Cardiac septum (tissue), 1 donor: ENCODE data around the gene EVI5. TPM values are rescaled to one million over a fixed set of nuclear protein-coding genes. Genes with fewer than 3 reads are reported as not detected.
"Not testable (repeated sequence)": the region's sequence is repeated elsewhere in the genome, so short reads cannot be mapped to it uniquely, and the experiment has no call there.

Experiments used
- DNase-seq: peaks from one replicate; pipeline ENCODE4 v3.0.0-alpha.2; 2020; ENCODE audit warnings: low spot score
- intact Hi-C: fragments of 100-400 bp; cut with DNase I; formaldehyde crosslinking; loops from one replicate; pipeline ENCODE4 v1.14.0; 2022
- total RNA-seq: library from RNA; stranded (reverse); fragmentation: NEBNext Ultra II Directional; extraction: Animal tissue kit (Norgen Biotek cat#: 25700); gene quantifications from one replicate; pipeline ENCODE4 v1.2.1, GENCODE V29; 2021
- donor health status: DM: no; HTN: no; CAD: no.

The EVI5 gene
- total RNA-seq, 1 donor from 2014 or later, result 30.7 TPM

- DNase-seq, result no peak
- intact Hi-C loops, result no loop called here
These were observed 13.1 kb upstream of the EVI5 start for GRCh38 chr1:92797961-92798360.

GRCh38 chr1:92797297-92797696 is 12.4 kb upstream of the EVI5 start:
- DNase-seq, result no peak
- intact Hi-C loops, result no loop called here

- DNase-seq, result no peak
- intact Hi-C loops, result no loop called here
These were observed 10.3 kb upstream of the EVI5 start for GRCh38 chr1:92795166-92795565.

GRCh38 chr1:92792340-92792782 is 7.5 kb upstream of the EVI5 start:
- intact Hi-C loops, result no loop called here
- no peak for DNase-seq

GRCh38 chr1:92791487-92792066 is 6.7 kb upstream of the EVI5 start:
- intact Hi-C loops, result no loop called here
- DNase-seq, result no peak

GRCh38 chr1:92790867-92791266 is 6.0 kb upstream of the EVI5 start:
- no peak for DNase-seq
- intact Hi-C loops, result no loop called here

GRCh38 chr1:92790081-92790480 is 5.2 kb upstream of the EVI5 start:
- intact Hi-C loops, result no loop called here
- DNase-seq, result no peak

GRCh38 chr1:92786111-92786901 is 1.4 kb upstream of the EVI5 start:
- intact Hi-C loops, result loop anchor here (5.0 kb wide), 1 partner anchor 46 kb away; the partner anchor contains the start of gene RPL5
- no peak for DNase-seq

- no peak for DNase-seq
These were observed 778 bp downstream of the EVI5 start for GRCh38 chr1:92784021-92784638.

GRCh38 chr1:92783550-92783949 is 1.4 kb downstream of the EVI5 start:
- intact Hi-C loops, DNase-seq: not testable (repeated sequence)

More at GRCh38 chr1:92784021-92784638, 778 bp downstream of the EVI5 start:
- intact Hi-C loops, result no loop called here

- intact Hi-C loops, result no loop called here
- DNase-seq, result no peak
These were observed 6.5 kb downstream of the EVI5 start for GRCh38 chr1:92778376-92778775.

- intact Hi-C loops, result no loop called here
- DNase-seq, result no peak
These were observed 10.5 kb downstream of the EVI5 start for GRCh38 chr1:92774407-92774806.

- DNase-seq, intact Hi-C loops: not testable (repeated sequence)
These were observed 11.2 kb downstream of the EVI5 start for GRCh38 chr1:92773749-92774148.

- intact Hi-C loops, result no loop called here
- no peak for DNase-seq
These were observed 15.1 kb downstream of the EVI5 start for GRCh38 chr1:92769856-92770255.

- no peak for DNase-seq
- intact Hi-C loops, result no loop called here
These were observed 16.0 kb downstream of the EVI5 start for GRCh38 chr1:92768915-92769314.

- no peak for DNase-seq
- intact Hi-C loops, result no loop called here
These were observed 16.6 kb downstream of the EVI5 start for GRCh38 chr1:92768296-92768695.

GRCh38 chr1:92764116-92764515 is 20.8 kb downstream of the EVI5 start:
- no peak for DNase-seq
- intact Hi-C loops, result no loop called here

- intact Hi-C loops, result no loop called here
- DNase-seq, result no peak
These were observed 22.6 kb downstream of the EVI5 start for GRCh38 chr1:92762355-92762754.

- no peak for DNase-seq
- intact Hi-C loops, result loop anchor here (5.0 kb wide), 1 partner anchor 73 kb away; the partner anchor contains the start of gene RPL5
These were observed 25.5 kb downstream of the EVI5 start for GRCh38 chr1:92759361-92759760.

- DNase-seq, result no peak
- intact Hi-C loops, result loop anchor here (5.0 kb wide), 1 partner anchor 76 kb away; the partner anchor contains the start of gene RPL5
These were observed 28.4 kb downstream of the EVI5 start for GRCh38 chr1:92756537-92756936.
